Ectodermal cell (in vitro differentiated cells): ENCODE data around the gene PPP1CB.
"Not testable (repeated sequence)": the region's sequence is repeated elsewhere in the genome, so short reads cannot be mapped to it uniquely, and the experiment has no call there.

ENCODE experiments used
- H3K27ac ChIP-seq: 2 replicates; pipeline ENCODE4 v1.7.0; 2013; ENCODE audit warnings: mild to moderate bottlenecking, low read depth, low read length; ENCODE audit not compliant: insufficient read depth, poor library complexity, severe bottlenecking
- H3K27me3 ChIP-seq: 2 replicates; pipeline ENCODE4 v1.7.0; 2013; ENCODE audit warnings: mild to moderate bottlenecking, low read length; ENCODE audit not compliant: insufficient read depth, control insufficient read depth, poor library complexity, severe bottlenecking
- H3K36me3 ChIP-seq: one replicate; pipeline ENCODE4 v1.7.0; 2013; ENCODE audit warnings: low read length; ENCODE audit not compliant: control insufficient read depth, insufficient read depth
- H3K4me1 ChIP-seq: one replicate; pipeline ENCODE4 v1.7.0; 2013; ENCODE audit warnings: low read length; ENCODE audit not compliant: control insufficient read depth, insufficient read depth
- H3K4me3 ChIP-seq: 2 replicates; pipeline ENCODE4 v1.7.0; 2013; ENCODE audit warnings: low read depth, low read length, control low read depth; ENCODE audit not compliant: insufficient read depth
- H3K9me3 ChIP-seq: 2 replicates; pipeline ENCODE4 v1.7.0; 2013; ENCODE audit warnings: mild to moderate bottlenecking, low read length, moderate library complexity; ENCODE audit not compliant: control insufficient read depth
- WGBS, 2 experiments: methylation state at CpG; one replicate each; pipeline ENCODE4 v1.1.7; 2013; ENCODE audit warnings: missing lambda C conversion rate in 2 of 2; 5-methylcytosine and 5-hydroxymethylcytosine counted together

The PPP1CB gene

GRCh38 chr2:28742619-28743018 lies 9.0 kb upstream of the PPP1CB start:
- H3K9me3 ChIP-seq, H3K4me3 ChIP-seq, H3K4me1 ChIP-seq, H3K27me3 ChIP-seq, H3K36me3 ChIP-seq, H3K27ac ChIP-seq: not testable (repeated sequence)
- 92% methylated on average over 6 of the region's 6 CpGs for WGBS, 2 experiments

GRCh38 chr2:28745225-28745624 lies 6.4 kb upstream of the PPP1CB start:
- Histone ChIP-seq H3K36me3 (no peaks in the 10 kb centered on the region), H3K4me1 (no peaks in the 10 kb centered on the region), H3K27ac (no peak overlapping the region), H3K27me3 (no peaks in the 10 kb centered on the region), H3K4me3 (no peak overlapping the region), H3K9me3 (no peaks in the 10 kb centered on the region)
- 91 to 94% methylated on average over 2 of the region's 2 CpGs for WGBS, 2 experiments

GRCh38 chr2:28745876-28746275 lies 5.8 kb upstream of the PPP1CB start:
- 96 to 99% methylated on average over 4 of the region's 4 CpGs for WGBS, 2 experiments
- no peaks in the 10 kb centered on the region for H3K4me1 ChIP-seq
- H3K27me3 ChIP-seq, result no peaks in the 10 kb centered on the region
- H3K36me3 ChIP-seq, result no peaks in the 10 kb centered on the region
- H3K4me3 ChIP-seq, result no peak overlapping the region
- H3K27ac ChIP-seq, result no peak overlapping the region
- no peaks in the 10 kb centered on the region for H3K9me3 ChIP-seq

- Histone ChIP-seq H3K27ac (no peak overlapping the region), H3K9me3 (no peaks in the 10 kb centered on the region), H3K4me1 (no peaks in the 10 kb centered on the region), H3K4me3 (no peak overlapping the region), H3K36me3 (no peaks in the 10 kb centered on the region), H3K27me3 (no peaks in the 10 kb centered on the region)
- WGBS, 2 experiments, result 96 to 99% methylated on average over 3 of the region's 3 CpGs
Observed at GRCh38 chr2:28746429-28747111, 5.1 kb upstream of the PPP1CB start.

- no peaks in the 10 kb centered on the region for H3K36me3 ChIP-seq
- H3K27ac ChIP-seq, result no peak overlapping the region
- H3K4me1 ChIP-seq, result no peaks in the 10 kb centered on the region
- no peaks in the 10 kb centered on the region for H3K9me3 ChIP-seq
- no peaks in the 10 kb centered on the region for H3K27me3 ChIP-seq
- H3K4me3 ChIP-seq, result no peak overlapping the region
- WGBS, 2 experiments, result 89% methylated on average over 1 of the region's 1 CpG; no CpG with 5 or more reads in 1 of the 2 experiments
Observed at GRCh38 chr2:28747714-28748113, 3.9 kb upstream of the PPP1CB start.

- WGBS, 2 experiments, result 88 to 98% methylated on average over 2 of the region's 2 CpGs
- no peaks in the 10 kb centered on the region for H3K36me3 ChIP-seq
- no peak overlapping the region for H3K27ac ChIP-seq
- H3K4me3 ChIP-seq, result no peak overlapping the region
- H3K4me1 ChIP-seq, result no peaks in the 10 kb centered on the region
- H3K9me3 ChIP-seq, result no peaks in the 10 kb centered on the region
- H3K27me3 ChIP-seq, result no peaks in the 10 kb centered on the region
Observed at GRCh38 chr2:28748176-28748575, 3.5 kb upstream of the PPP1CB start.

GRCh38 chr2:28748941-28749340 lies 2.7 kb upstream of the PPP1CB start:
- Histone ChIP-seq H3K9me3 (no peaks in the 10 kb centered on the region), H3K27ac (no peak overlapping the region), H3K4me3 (no peak overlapping the region), H3K27me3 (no peaks in the 10 kb centered on the region), H3K4me1 (no peaks in the 10 kb centered on the region), H3K36me3 (no peaks in the 10 kb centered on the region)
- 100% methylated on average over 1 of the region's 1 CpG; no CpG with 5 or more reads in 1 of the 2 experiments for WGBS, 2 experiments

- Histone ChIP-seq H3K36me3 (no peaks in the 10 kb centered on the region), H3K27ac (no peak overlapping the region), H3K27me3 (no peaks in the 10 kb centered on the region), H3K9me3 (no peaks in the 10 kb centered on the region), H3K4me1 (no peaks in the 10 kb centered on the region), H3K4me3 (no peak overlapping the region)
- WGBS, 2 experiments, result 92 to 93% methylated on average over 6 of the region's 6 CpGs
Observed at GRCh38 chr2:28749526-28749925, 2.1 kb upstream of the PPP1CB start.

- Histone ChIP-seq H3K4me3 (peak overlapping the region; percentile 93), H3K9me3 (no peaks in the 10 kb centered on the region), H3K27me3 (no peaks in the 10 kb centered on the region), H3K27ac (no peak overlapping the region), H3K4me1 (peaks cover 4% of the 10 kb centered on the region), H3K36me3 (no peaks in the 10 kb centered on the region)
- whole genome bisulfite sequencing, 2 experiments, result 71% methylated on average over 12 to 14 of the region's 14 CpGs
Observed at GRCh38 chr2:28750316-28751251, 1.0 kb upstream of the PPP1CB start.

- Histone ChIP-seq H3K9me3 (no peaks in the 10 kb centered on the region), H3K4me1 (peaks cover 4% of the 10 kb centered on the region), H3K27me3 (no peaks in the 10 kb centered on the region), H3K4me3 (peak overlapping the region; percentile 93), H3K36me3 (no peaks in the 10 kb centered on the region), H3K27ac (peak overlapping the region; percentile 93)
- 0% methylated on average over 76 of the region's 78 CpGs for WGBS, 2 experiments
Observed at GRCh38 chr2:28751956-28752630, 463 bp downstream of the PPP1CB start.
